ENCODE data around the gene STXBP4. TPM values are rescaled to one million over a fixed set of nuclear protein-coding genes. Genes with fewer than 3 reads are reported as not detected.

Gene STXBP4
- total RNA-seq, 1 experiment from 2014 or later = 12.0 TPM

DNA sequence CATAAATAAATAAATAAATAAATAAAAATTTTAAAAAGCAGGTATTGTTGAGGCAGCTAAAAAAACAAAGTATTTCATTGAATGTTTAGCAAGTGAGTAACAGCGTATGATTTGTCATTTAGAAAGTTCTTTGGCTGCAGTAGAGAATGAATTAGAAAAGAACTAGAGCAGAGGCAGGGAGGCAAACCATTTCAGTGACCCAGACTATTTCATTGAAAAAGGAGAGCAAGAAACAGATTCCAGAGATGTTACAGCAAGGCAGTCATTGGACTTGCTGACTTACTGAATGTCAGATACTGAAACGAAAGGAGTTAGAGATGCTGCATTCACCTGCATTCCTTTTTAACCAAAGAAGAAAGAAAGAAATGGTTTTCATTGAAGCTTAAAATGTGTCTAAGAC is 190.7 kb downstream of the STXBP4 start (continued):
- TF ChIP-seq, protein P1, sequence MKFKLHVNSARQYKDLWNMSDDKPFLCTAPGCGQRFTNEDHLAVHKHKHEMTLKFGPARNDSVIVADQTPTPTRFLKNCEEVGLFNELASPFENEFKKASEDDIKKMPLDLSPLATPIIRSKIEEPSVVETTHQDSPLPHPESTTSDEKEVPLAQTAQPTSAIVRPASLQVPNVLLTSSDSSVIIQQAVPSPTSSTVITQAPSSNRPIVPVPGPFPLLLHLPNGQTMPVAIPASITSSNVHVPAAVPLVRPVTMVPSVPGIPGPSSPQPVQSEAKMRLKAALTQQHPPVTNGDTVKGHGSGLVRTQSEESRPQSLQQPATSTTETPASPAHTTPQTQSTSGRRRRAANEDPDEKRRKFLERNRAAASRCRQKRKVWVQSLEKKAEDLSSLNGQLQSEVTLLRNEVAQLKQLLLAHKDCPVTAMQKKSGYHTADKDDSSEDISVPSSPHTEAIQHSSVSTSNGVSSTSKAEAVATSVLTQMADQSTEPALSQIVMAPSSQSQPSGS (CRISPR knock-in tag; IDR thresholded peaks at IDR 0.05; ENCODE audit: borderline replicate concordance, low read depth) = no peak
- TF ChIP-seq NR1H2 (CRISPR knock-in tag; IDR thresholded peaks at IDR 0.05) (no peak), GABPB1 (CRISPR knock-in tag; IDR thresholded peaks at IDR 0.05) (no peak)
- TF ChIP-seq, protein P2, sequence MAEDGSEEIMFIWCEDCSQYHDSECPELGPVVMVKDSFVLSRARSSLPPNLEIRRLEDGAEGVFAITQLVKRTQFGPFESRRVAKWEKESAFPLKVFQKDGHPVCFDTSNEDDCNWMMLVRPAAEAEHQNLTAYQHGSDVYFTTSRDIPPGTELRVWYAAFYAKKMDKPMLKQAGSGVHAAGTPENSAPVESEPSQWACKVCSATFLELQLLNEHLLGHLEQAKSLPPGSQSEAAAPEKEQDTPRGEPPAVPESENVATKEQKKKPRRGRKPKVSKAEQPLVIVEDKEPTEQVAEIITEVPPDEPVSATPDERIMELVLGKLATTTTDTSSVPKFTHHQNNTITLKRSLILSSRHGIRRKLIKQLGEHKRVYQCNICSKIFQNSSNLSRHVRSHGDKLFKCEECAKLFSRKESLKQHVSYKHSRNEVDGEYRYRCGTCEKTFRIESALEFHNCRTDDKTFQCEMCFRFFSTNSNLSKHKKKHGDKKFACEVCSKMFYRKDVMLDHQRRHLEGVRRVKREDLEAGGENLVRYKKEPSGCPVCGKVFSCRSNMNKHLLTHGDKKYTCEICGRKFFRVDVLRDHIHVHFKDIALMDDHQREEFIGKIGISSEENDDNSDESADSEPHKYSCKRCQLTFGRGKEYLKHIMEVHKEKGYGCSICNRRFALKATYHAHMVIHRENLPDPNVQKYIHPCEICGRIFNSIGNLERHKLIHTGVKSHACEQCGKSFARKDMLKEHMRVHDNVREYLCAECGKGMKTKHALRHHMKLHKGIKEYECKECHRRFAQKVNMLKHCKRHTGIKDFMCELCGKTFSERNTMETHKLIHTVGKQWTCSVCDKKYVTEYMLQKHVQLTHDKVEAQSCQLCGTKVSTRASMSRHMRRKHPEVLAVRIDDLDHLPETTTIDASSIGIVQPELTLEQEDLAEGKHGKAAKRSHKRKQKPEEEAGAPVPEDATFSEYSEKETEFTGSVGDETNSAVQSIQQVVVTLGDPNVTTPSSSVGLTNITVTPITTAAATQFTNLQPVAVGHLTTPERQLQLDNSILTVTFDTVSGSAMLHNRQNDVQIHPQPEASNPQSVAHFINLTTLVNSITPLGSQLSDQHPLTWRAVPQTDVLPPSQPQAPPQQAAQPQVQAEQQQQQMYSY (CRISPR knock-in tag; IDR thresholded peaks at IDR 0.05) = no peak
- TF ChIP-seq, protein P3, sequence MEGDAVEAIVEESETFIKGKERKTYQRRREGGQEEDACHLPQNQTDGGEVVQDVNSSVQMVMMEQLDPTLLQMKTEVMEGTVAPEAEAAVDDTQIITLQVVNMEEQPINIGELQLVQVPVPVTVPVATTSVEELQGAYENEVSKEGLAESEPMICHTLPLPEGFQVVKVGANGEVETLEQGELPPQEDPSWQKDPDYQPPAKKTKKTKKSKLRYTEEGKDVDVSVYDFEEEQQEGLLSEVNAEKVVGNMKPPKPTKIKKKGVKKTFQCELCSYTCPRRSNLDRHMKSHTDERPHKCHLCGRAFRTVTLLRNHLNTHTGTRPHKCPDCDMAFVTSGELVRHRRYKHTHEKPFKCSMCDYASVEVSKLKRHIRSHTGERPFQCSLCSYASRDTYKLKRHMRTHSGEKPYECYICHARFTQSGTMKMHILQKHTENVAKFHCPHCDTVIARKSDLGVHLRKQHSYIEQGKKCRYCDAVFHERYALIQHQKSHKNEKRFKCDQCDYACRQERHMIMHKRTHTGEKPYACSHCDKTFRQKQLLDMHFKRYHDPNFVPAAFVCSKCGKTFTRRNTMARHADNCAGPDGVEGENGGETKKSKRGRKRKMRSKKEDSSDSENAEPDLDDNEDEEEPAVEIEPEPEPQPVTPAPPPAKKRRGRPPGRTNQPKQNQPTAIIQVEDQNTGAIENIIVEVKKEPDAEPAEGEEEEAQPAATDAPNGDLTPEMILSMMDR (IDR thresholded peaks at IDR 0.05) = no peak

DNA sequence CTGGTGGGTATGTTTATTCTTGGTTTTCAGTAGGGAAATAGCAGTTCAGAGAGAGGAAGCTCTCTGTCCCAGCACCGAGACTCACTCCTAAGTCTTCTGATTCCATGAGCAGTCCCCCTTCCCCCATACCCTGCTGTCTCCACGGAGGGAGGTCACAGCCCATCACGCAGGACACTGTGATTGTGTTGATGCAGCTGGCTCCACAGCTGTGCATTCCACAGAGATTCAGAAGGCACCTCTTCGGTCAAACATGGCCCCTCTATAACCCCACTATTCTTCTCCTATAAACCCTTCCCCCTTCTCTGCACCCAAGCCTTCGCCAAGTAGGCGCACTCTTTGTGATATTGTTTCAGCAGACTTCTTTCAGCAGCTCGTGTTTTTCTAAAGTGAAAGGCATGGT is 191.9 kb downstream of the STXBP4 start:
- no peaks in the 10 kb centered on the region for H3K27me3 Mint-ChIP-seq (ENCODE audit: low read depth)
- DNase-seq (ENCODE audit: low spot score) (no peak), ATAC-seq (no peak)
- H3K27ac Mint-ChIP-seq = no peak overlapping the region
- no peaks in the 10 kb centered on the region for H3K9me3 Mint-ChIP-seq
- 0 out of 2 replicates have a peak, but pooled peaks cover 3% of the 10 kb centered on the region for H3K4me1 Mint-ChIP-seq
- ChIA-PET CTCF (interaction anchor here (0.9 to 1.1 kb wide), 2 partner anchors 15 to 196 kb away, joined by 3 to 4 read pairs; no protein-coding TSS in a partner anchor), POLR2A (no interaction called here)
- TF ChIP-seq CREM (CRISPR knock-in tag; IDR thresholded peaks at IDR 0.05) = no peak
- no peak overlapping the region for H3K4me3 Mint-ChIP-seq
- no peaks in the 10 kb centered on the region for H3K36me3 Mint-ChIP-seq

DNA sequence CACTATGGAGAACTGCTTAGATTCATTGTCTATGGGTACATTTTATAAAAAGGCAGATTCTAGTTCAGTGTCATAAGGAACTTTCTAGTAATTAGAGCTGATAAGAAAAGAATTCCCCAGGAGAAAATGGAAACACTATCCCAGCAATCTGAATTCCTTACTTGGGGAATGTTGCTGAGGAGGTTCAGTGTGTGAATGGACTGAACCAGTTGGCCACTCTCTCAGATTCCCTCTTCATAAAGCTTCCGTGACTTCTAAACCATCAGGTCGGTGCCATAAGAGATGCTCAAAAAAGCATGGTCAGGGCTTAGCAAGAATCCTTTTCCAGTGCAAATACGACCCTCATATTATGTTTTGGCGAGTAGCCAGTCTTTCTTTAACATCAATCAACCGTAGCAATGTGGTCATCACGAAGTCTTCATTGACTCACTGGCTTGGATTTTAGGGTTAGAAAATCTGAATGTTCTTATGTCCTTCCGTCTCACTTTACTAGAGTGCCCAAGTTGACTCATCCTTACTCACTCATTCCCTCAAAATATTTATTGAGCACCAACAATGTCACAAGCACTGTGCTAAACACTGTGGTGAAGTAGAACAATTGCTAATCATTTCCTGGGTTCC is 193.5 kb downstream of the STXBP4 start:
- H3K27ac Mint-ChIP-seq = no peak overlapping the region
- H3K4me1 Mint-ChIP-seq = 0 out of 2 replicates have a peak, but pooled peaks cover 3% of the 10 kb centered on the region
- H3K9me3 Mint-ChIP-seq = no peaks in the 10 kb centered on the region
- H3K4me3 Mint-ChIP-seq = no peak overlapping the region
- ATAC-seq (no peak), DNase-seq (ENCODE audit: low spot score) (no peak)
- no peaks in the 10 kb centered on the region for H3K36me3 Mint-ChIP-seq
- no peaks in the 10 kb centered on the region for H3K27me3 Mint-ChIP-seq (ENCODE audit: low read depth)
- POLR2A ChIA-PET = no interaction called here
- CTCF ChIA-PET = no interaction called here
- no peak for TF ChIP-seq JAZF1 (CRISPR knock-in tag; IDR thresholded peaks at IDR 0.05)
- TF ChIP-seq FOXP1 (CRISPR knock-in tag; IDR thresholded peaks at IDR 0.05; ENCODE audit: borderline replicate concordance) = no peak
- TF ChIP-seq NFATC4 (CRISPR knock-in tag; IDR thresholded peaks at IDR 0.05) = no peak
- TF ChIP-seq NR2C2 (CRISPR knock-in tag; IDR thresholded peaks at IDR 0.05) = no peak
- TF ChIP-seq OVOL2 (CRISPR knock-in tag; IDR thresholded peaks at IDR 0.05; ENCODE audit: borderline replicate concordance) = no peak
- no peak for TF ChIP-seq ZNF396 (CRISPR knock-in tag; IDR thresholded peaks at IDR 0.05; ENCODE audit: borderline replicate concordance)
- TF ChIP-seq CBFB (CRISPR knock-in tag; IDR thresholded peaks at IDR 0.05; ENCODE audit: low read depth) = no peak
- TF ChIP-seq, protein P4, sequence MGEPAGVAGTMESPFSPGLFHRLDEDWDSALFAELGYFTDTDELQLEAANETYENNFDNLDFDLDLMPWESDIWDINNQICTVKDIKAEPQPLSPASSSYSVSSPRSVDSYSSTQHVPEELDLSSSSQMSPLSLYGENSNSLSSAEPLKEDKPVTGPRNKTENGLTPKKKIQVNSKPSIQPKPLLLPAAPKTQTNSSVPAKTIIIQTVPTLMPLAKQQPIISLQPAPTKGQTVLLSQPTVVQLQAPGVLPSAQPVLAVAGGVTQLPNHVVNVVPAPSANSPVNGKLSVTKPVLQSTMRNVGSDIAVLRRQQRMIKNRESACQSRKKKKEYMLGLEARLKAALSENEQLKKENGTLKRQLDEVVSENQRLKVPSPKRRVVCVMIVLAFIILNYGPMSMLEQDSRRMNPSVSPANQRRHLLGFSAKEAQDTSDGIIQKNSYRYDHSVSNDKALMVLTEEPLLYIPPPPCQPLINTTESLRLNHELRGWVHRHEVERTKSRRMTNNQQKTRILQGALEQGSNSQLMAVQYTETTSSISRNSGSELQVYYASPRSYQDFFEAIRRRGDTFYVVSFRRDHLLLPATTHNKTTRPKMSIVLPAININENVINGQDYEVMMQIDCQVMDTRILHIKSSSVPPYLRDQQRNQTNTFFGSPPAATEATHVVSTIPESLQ (CRISPR knock-in tag; IDR thresholded peaks at IDR 0.05) = no peak
- TF ChIP-seq ZNF138 (CRISPR knock-in tag; conservative IDR thresholded peaks at IDR 0.05) = no peak
- TF ChIP-seq, protein P5, sequence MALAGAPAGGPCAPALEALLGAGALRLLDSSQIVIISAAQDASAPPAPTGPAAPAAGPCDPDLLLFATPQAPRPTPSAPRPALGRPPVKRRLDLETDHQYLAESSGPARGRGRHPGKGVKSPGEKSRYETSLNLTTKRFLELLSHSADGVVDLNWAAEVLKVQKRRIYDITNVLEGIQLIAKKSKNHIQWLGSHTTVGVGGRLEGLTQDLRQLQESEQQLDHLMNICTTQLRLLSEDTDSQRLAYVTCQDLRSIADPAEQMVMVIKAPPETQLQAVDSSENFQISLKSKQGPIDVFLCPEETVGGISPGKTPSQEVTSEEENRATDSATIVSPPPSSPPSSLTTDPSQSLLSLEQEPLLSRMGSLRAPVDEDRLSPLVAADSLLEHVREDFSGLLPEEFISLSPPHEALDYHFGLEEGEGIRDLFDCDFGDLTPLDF (CRISPR knock-in tag; IDR thresholded peaks at IDR 0.05) = no peak
- TF ChIP-seq FOXJ3 (CRISPR knock-in tag; IDR thresholded peaks at IDR 0.05; ENCODE audit: borderline replicate concordance) = no peak
- TF ChIP-seq, protein P6, sequence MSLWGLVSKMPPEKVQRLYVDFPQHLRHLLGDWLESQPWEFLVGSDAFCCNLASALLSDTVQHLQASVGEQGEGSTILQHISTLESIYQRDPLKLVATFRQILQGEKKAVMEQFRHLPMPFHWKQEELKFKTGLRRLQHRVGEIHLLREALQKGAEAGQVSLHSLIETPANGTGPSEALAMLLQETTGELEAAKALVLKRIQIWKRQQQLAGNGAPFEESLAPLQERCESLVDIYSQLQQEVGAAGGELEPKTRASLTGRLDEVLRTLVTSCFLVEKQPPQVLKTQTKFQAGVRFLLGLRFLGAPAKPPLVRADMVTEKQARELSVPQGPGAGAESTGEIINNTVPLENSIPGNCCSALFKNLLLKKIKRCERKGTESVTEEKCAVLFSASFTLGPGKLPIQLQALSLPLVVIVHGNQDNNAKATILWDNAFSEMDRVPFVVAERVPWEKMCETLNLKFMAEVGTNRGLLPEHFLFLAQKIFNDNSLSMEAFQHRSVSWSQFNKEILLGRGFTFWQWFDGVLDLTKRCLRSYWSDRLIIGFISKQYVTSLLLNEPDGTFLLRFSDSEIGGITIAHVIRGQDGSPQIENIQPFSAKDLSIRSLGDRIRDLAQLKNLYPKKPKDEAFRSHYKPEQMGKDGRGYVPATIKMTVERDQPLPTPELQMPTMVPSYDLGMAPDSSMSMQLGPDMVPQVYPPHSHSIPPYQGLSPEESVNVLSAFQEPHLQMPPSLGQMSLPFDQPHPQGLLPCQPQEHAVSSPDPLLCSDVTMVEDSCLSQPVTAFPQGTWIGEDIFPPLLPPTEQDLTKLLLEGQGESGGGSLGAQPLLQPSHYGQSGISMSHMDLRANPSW (CRISPR knock-in tag; conservative IDR thresholded peaks at IDR 0.05; ENCODE audit: low read depth) = no peak
- TF ChIP-seq IRF2 (CRISPR knock-in tag; IDR thresholded peaks at IDR 0.05; ENCODE audit: borderline replicate concordance, low read depth) = no peak

Measured in WTC11 (cell line).